NK-92 treated with Interleukin-12 subunit alpha and Interleukin-12 subunit beta, amount 100 ng/mL, for 24 hours (cell line): Measurements from ENCODE around the gene AMPD2.
"Not testable (repeated sequence)": the region's sequence is repeated elsewhere in the genome, so short reads cannot be mapped to it uniquely, and the experiment has no call there.

Experiments used
- DNase-seq: peaks from one replicate; lab custom pipeline; 2025; lab: John Stamatoyannopoulos, UW

Gene AMPD2

GRCh38 chr1:109652402-109652801, 32.8 kb downstream of the AMPD2 start:
- DNase-seq = no peak

- no peak for DNase-seq
These were observed 33.7 kb downstream of the AMPD2 start for GRCh38 chr1:109653306-109653705.

- no peak for DNase-seq
These were observed 34.9 kb downstream of the AMPD2 start for GRCh38 chr1:109654519-109654918.

GRCh38 chr1:109655615-109656519, 36.2 kb downstream of the AMPD2 start, which contains the start of gene GSTM4:
TSS of gene GSTM4 (plus strand) at chr1:109656099. CDS start at chr1:109656390, 291 bp downstream.
- peak; percentile 38 for DNase-seq

- DNase-seq = no peak
These were observed 37.8 kb downstream of the AMPD2 start for GRCh38 chr1:109657395-109657794.

GRCh38 chr1:109657970-109658369, 38.3 kb downstream of the AMPD2 start:
- DNase-seq = no peak

GRCh38 chr1:109658533-109659042, 39.0 kb downstream of the AMPD2 start:
- DNase-seq = no peak

GRCh38 chr1:109659145-109659544, 39.5 kb downstream of the AMPD2 start:
- DNase-seq = no peak

GRCh38 chr1:109659997-109660690, 40.5 kb downstream of the AMPD2 start:
- DNase-seq = no peak

- DNase-seq = not testable (repeated sequence)
These were observed 41.0 kb downstream of the AMPD2 start for GRCh38 chr1:109660691-109661026.

- no peak for DNase-seq
These were observed 41.8 kb downstream of the AMPD2 start for GRCh38 chr1:109661391-109661790.

- DNase-seq = no peak
These were observed 45.0 kb downstream of the AMPD2 start for GRCh38 chr1:109664671-109665070.

- DNase-seq = no peak
These were observed 48.0 kb downstream of the AMPD2 start, which contains the start of gene GSTM2 for GRCh38 chr1:109667452-109668122. TSS of gene GSTM2 (plus strand) at chr1:109668057. CDS start at chr1:109668116, 59 bp downstream.

- DNase-seq = no peak
These were observed 48.6 kb downstream of the AMPD2 start for GRCh38 chr1:109668123-109668775.

- DNase-seq = peak; percentile 45
These were observed 49.8 kb downstream of the AMPD2 start for GRCh38 chr1:109669246-109669948.

GRCh38 chr1:109669949-109670302, 50.3 kb downstream of the AMPD2 start:
- not testable (repeated sequence) for DNase-seq

- no peak for DNase-seq
These were observed 51.4 kb downstream of the AMPD2 start for GRCh38 chr1:109671067-109671466.

GRCh38 chr1:109673861-109674260, 54.2 kb downstream of the AMPD2 start:
- not testable (repeated sequence) for DNase-seq

- DNase-seq = not testable (repeated sequence)
These were observed 57.2 kb downstream of the AMPD2 start for GRCh38 chr1:109676683-109677381.

- no peak for DNase-seq
These were observed 57.8 kb downstream of the AMPD2 start for GRCh38 chr1:109677459-109677858.
